NCI-H128 (cell line): ENCODE measurements around the gene ECEL1.

Experiments
- DNase-seq: peaks from one replicate; lab custom pipeline; 2025; ENCODE audit not compliant: unreplicated experiment; lab: John Stamatoyannopoulos, UW

ECEL1 gene

GRCh38 chr2:232431705-232432590, 55.7 kb downstream of the ECEL1 start:
- DNase-seq: no peak
